HepG2 (cell line): ENCODE results near the gene POLR3F. TPM values are rescaled to one million over a fixed set of nuclear protein-coding genes. Genes with fewer than 3 reads are reported as not detected.

ENCODE experiments used
- CTCF ChIP-seq: sonication (generic); formaldehyde crosslinking; IDR thresholded peaks from 2 replicates; pipeline ENCODE4 v1.5.0; 2020; ENCODE audit warnings: mild to moderate bottlenecking, missing genetic modification reagents, moderate library complexity
- ETV6 ChIP-seq: sonication (generic); formaldehyde crosslinking; conservative IDR thresholded peaks from 2 replicates; pipeline ENCODE4 v1.4.0; 2020; ENCODE audit warnings: missing genetic modification reagents
- FOSL2 ChIP-seq: sonication (generic); formaldehyde crosslinking; IDR thresholded peaks from 2 replicates; pipeline ENCODE4 v1.4.0; 2020; ENCODE audit warnings: missing genetic modification reagents
- IRX3 ChIP-seq: sonication (generic); formaldehyde crosslinking; IDR thresholded peaks from 2 replicates; pipeline ENCODE4 v1.8.1; 2023; ENCODE audit warnings: mild to moderate bottlenecking, low read depth, missing genetic modification reagents, borderline replicate concordance
- NR2C2 ChIP-seq: sonication (generic); formaldehyde crosslinking; IDR thresholded peaks from 2 replicates; pipeline ENCODE4 v1.4.0; 2020; ENCODE audit warnings: missing genetic modification reagents, mild to moderate bottlenecking, moderate library complexity, borderline replicate concordance
- NR3C1 ChIP-seq: sonication (generic); formaldehyde crosslinking; IDR thresholded peaks from 2 replicates; pipeline ENCODE4 v1.4.0; 2020; ENCODE audit warnings: missing genetic modification reagents
- POLR2A ChIP-seq, 2 experiments: IDR thresholded peaks; 2 replicates each; pipeline ENCODE4 v1.6.1; 2011; ENCODE audit warnings: low read depth in 2 of 2, low read length in 2 of 2, mild to moderate bottlenecking in 1 of 2, moderate library complexity in 1 of 2; ENCODE audit not compliant: insufficient read depth in 1 of 2
- SRY ChIP-seq: sonication (generic); formaldehyde crosslinking; IDR thresholded peaks from 2 replicates; pipeline ENCODE4 v1.8.0; 2022; ENCODE audit warnings: mild to moderate bottlenecking, missing genetic modification reagents
- TAF15 ChIP-seq: fragments of 200-400 bp; formaldehyde crosslinking; IDR thresholded peaks from one replicate; pipeline ENCODE4 v1.6.1; 2018; ENCODE audit warnings: mild to moderate bottlenecking, low read depth, low read length; ENCODE audit not compliant: poor library complexity, severe bottlenecking
- TBP ChIP-seq: sonication (generic); formaldehyde crosslinking; IDR thresholded peaks from 2 replicates; pipeline ENCODE4 v1.5.0; 2020; ENCODE audit warnings: missing genetic modification reagents
- ZBTB20 ChIP-seq: sonication (generic); formaldehyde crosslinking; IDR thresholded peaks from 2 replicates; pipeline ENCODE4 v1.8.1; 2023; ENCODE audit warnings: missing genetic modification reagents, low read depth, mild to moderate bottlenecking, borderline replicate concordance
- ZNF121 ChIP-seq: sonication (generic); formaldehyde crosslinking; IDR thresholded peaks from 2 replicates; pipeline ENCODE4 v1.5.0; 2020; ENCODE audit warnings: mild to moderate bottlenecking, missing genetic modification reagents
- ZNF207 ChIP-seq: fragments of 450-650 bp; IDR thresholded peaks from 2 replicates; pipeline ENCODE4 v1.6.1; 2016; ENCODE audit warnings: antibody characterized with exemption, borderline replicate concordance
- ZNF558 ChIP-seq: sonication (generic); formaldehyde crosslinking; IDR thresholded peaks from 2 replicates; pipeline ENCODE4 v1.9.0; 2022; ENCODE audit warnings: mild to moderate bottlenecking, missing genetic modification reagents, borderline replicate concordance
- ZNF672 ChIP-seq: sonication (generic); formaldehyde crosslinking; IDR thresholded peaks from 2 replicates; pipeline ENCODE4 v1.8.1; 2022; ENCODE audit warnings: missing genetic modification reagents
- ZNF781 ChIP-seq: sonication (generic); formaldehyde crosslinking; IDR thresholded peaks from 2 replicates; pipeline ENCODE4 v1.5.1; 2020; ENCODE audit warnings: borderline replicate concordance, mild to moderate bottlenecking, missing genetic modification reagents; ENCODE audit errors: not compliant biosample characterization
- ZSCAN20 ChIP-seq: sonication (generic); formaldehyde crosslinking; IDR thresholded peaks from 2 replicates; pipeline ENCODE4 v1.4.0; 2020; ENCODE audit warnings: missing genetic modification reagents, mild to moderate bottlenecking, borderline replicate concordance
- polyA plus RNA-seq, 8 experiments: library from polyadenylated mRNA; depleted of rRNA in 3 of 8; stranded (reverse) in 7 of 8; unstranded in 1 of 8; fragments of >200 nt; fragmentation: Illumina TruSeq in 4 of 8; extraction: Trizol in 4 of 8; gene quantifications; 2 replicates each; pipeline versions ENCODE4 v1.2.1 to v1.2.3, GENCODE V29; 2011 to 2016; ENCODE audit warnings: low read depth in 4 of 8, missing spikeins in 1 of 8, mixed read lengths in 1 of 8; ENCODE audit not compliant: insufficient read depth in 1 of 8
- total RNA-seq, 5 experiments: library from RNA; depleted of rRNA; stranded (reverse); fragments of >200 nt; fragmentation: Illumina TruSeq; extraction: Trizol; gene quantifications; 2 replicates each; pipeline ENCODE4 v1.2.3, GENCODE V29; 2016; ENCODE audit warnings: low read depth in 1 of 5
- TF ChIP-seq, protein P1 (sequence below), 2 experiments: sonication (generic) in 1 of 2; formaldehyde crosslinking in 1 of 2; IDR thresholded peaks; 2 replicates each; pipeline versions ENCODE4 v1.6.1 to v1.9.0; 2014 to 2022; ENCODE audit warnings: antibody characterized with exemption in 1 of 2, borderline replicate concordance in 1 of 2, inconsistent platforms in 1 of 2, low read depth in 1 of 2, missing genetic modification reagents in 1 of 2
- TF ChIP-seq, protein P2 (sequence below): sonication (generic); formaldehyde crosslinking; IDR thresholded peaks from 2 replicates; pipeline ENCODE4 v1.4.0; 2020; ENCODE audit warnings: missing genetic modification reagents, borderline replicate concordance

Gene POLR3F
- total and polyA plus RNA-seq, 2 of the 13 experiments (the other 11 are each of a cell fraction or from before 2014, with no cell fraction given), result 11.7 to 25.5 TPM

GRCh38 chr20:18466894-18467730, at the start of gene POLR3F, which contains the start of gene DZANK1 (continued):
- TF ChIP-seq, protein P1, sequence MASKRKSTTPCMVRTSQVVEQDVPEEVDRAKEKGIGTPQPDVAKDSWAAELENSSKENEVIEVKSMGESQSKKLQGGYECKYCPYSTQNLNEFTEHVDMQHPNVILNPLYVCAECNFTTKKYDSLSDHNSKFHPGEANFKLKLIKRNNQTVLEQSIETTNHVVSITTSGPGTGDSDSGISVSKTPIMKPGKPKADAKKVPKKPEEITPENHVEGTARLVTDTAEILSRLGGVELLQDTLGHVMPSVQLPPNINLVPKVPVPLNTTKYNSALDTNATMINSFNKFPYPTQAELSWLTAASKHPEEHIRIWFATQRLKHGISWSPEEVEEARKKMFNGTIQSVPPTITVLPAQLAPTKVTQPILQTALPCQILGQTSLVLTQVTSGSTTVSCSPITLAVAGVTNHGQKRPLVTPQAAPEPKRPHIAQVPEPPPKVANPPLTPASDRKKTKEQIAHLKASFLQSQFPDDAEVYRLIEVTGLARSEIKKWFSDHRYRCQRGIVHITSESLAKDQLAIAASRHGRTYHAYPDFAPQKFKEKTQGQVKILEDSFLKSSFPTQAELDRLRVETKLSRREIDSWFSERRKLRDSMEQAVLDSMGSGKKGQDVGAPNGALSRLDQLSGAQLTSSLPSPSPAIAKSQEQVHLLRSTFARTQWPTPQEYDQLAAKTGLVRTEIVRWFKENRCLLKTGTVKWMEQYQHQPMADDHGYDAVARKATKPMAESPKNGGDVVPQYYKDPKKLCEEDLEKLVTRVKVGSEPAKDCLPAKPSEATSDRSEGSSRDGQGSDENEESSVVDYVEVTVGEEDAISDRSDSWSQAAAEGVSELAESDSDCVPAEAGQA (IDR thresholded peaks at IDR 0.05; ENCODE audit: low read depth), result peak; percentile 75; the same call in 1 of the 2 replicates
- TF ChIP-seq, protein P1 (CRISPR knock-in tag; IDR thresholded peaks at IDR 0.05; ENCODE audit: borderline replicate concordance), result no peak; the same call in 1 of the 2 replicates
- TF ChIP-seq NR2C2 (CRISPR knock-in tag) (peak; percentile 79), ZBTB20 (CRISPR knock-in tag) (peak; percentile 32; the same call in 1 of the 2 replicates), IRX3 (no peak; the same call in 1 of the 2 replicates), ZSCAN20 (peak; percentile 88), ZNF781 (CRISPR knock-in tag) (peak; percentile 91), NR3C1 (no peak), SRY (CRISPR knock-in tag) (0 out of 2 replicates have a peak, but pooled peaks have one; percentile 17), CTCF (CRISPR knock-in tag) (peak; percentile 27), ETV6 (peak; percentile 83), ZNF121 (no peak; the same call in 1 of the 2 replicates), TAF15 (no peak), ZNF558 (CRISPR knock-in tag) (no peak), POLR2A (IDR thresholded peaks at IDR 0.05; ENCODE audit: insufficient read depth in 1 of 2, low read depth in 2 of 2, low read length in 2 of 2) (peak; percentile 83 to 96), ZNF207 (no peak), ZNF672 (CRISPR knock-in tag) (no peak), TBP (CRISPR knock-in tag) (0 out of 2 replicates have a peak, but pooled peaks have one; percentile 74), FOSL2 (peak; percentile 62)
- TF ChIP-seq, protein P2, sequence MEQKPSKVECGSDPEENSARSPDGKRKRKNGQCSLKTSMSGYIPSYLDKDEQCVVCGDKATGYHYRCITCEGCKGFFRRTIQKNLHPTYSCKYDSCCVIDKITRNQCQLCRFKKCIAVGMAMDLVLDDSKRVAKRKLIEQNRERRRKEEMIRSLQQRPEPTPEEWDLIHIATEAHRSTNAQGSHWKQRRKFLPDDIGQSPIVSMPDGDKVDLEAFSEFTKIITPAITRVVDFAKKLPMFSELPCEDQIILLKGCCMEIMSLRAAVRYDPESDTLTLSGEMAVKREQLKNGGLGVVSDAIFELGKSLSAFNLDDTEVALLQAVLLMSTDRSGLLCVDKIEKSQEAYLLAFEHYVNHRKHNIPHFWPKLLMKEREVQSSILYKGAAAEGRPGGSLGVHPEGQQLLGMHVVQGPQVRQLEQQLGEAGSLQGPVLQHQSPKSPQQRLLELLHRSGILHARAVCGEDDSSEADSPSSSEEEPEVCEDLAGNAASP (CRISPR knock-in tag), result peak; percentile 80
